PC-9 (cell line): Measurements from ENCODE around the gene GAB2. TPM values are rescaled to one million over a fixed set of nuclear protein-coding genes. Genes with fewer than 3 reads are reported as not detected.

Experiments used
- BruUV-seq: library from RNA; stranded (reverse); fragments of 400-500 nt; replicated peaks from 2 replicates; lab custom pipeline; 2021; lab: Mats Ljungman, UMichigan
- CTCF ChIA-PET: fragments of 300-600 bp; sonication (Branson Sonifier 250); formaldehyde crosslinking; loops from one replicate; lab custom pipeline; 2022; ENCODE audit warnings: antibody characterized with exemption; lab: Charles Lee
- POLR2A ChIA-PET: fragments of 300-600 bp; sonication (Branson Sonifier 250); formaldehyde crosslinking; loops from one replicate; lab custom pipeline; 2022; ENCODE audit warnings: antibody characterized with exemption; ENCODE audit not compliant: unreplicated experiment; lab: Charles Lee
- DNase-seq, 2 experiments: peaks; one replicate each; pipeline versions ENCODE4 v3.0.0 to v3.0.0-alpha.2; 2015 to 2022; ENCODE audit warnings: mixed read lengths in 1 of 2
- H2AFZ ChIP-seq: fragments of 200-600 bp; sonication (generic); 2 replicates; pipeline ENCODE4 v1.8.1; 2017; ENCODE audit warnings: antibody characterized with exemption
- H3F3A ChIP-seq: fragments of 200-600 bp; sonication (generic); 2 replicates; pipeline ENCODE4 v1.8.1; 2017; ENCODE audit warnings: antibody characterized with exemption, mild to moderate bottlenecking, low read depth; ENCODE audit not compliant: insufficient read depth
- H3K27ac ChIP-seq: fragments of 200-600 bp; sonication (generic); 2 replicates; pipeline ENCODE4 v1.6.1; 2016; ENCODE audit warnings: mixed run types
- H3K27me3 ChIP-seq: fragments of 200-600 bp; sonication (generic); 2 replicates; pipeline ENCODE4 v1.6.1; 2016; ENCODE audit warnings: low read depth, mixed run types; ENCODE audit not compliant: insufficient read depth
- H3K36me3 ChIP-seq: fragments of 200-600 bp; sonication (generic); 2 replicates; pipeline ENCODE4 v1.6.1; 2016; ENCODE audit warnings: low read depth, mixed run types
- H3K4me1 ChIP-seq: fragments of 200-600 bp; sonication (generic); replicated peaks from 2 replicates; pipeline ENCODE4 v1.6.1; 2016; ENCODE audit warnings: mixed run types; ENCODE audit not compliant: insufficient read depth
- H3K4me2 ChIP-seq: fragments of 200-600 bp; sonication (generic); 2 replicates; pipeline ENCODE4 v1.6.1; 2017; ENCODE audit warnings: mixed run types
- H3K4me3 ChIP-seq: fragments of 200-600 bp; sonication (generic); 2 replicates; pipeline ENCODE4 v1.6.1; 2016; ENCODE audit warnings: mixed run types
- H3K79me2 ChIP-seq: fragments of 200-600 bp; sonication (generic); 2 replicates; pipeline ENCODE4 v1.6.1; 2017; ENCODE audit warnings: low read depth, mixed run types
- H3K9me2 ChIP-seq: fragments of 200-600 bp; sonication (generic); 2 replicates; pipeline ENCODE4 v1.8.1; 2017; ENCODE audit warnings: mild to moderate bottlenecking; ENCODE audit not compliant: insufficient read depth
- H3K9me3 ChIP-seq: fragments of 200-600 bp; sonication (generic); 2 replicates; pipeline ENCODE4 v1.8.1; 2016; ENCODE audit warnings: low read depth; ENCODE audit not compliant: insufficient read depth
- H4K20me1 ChIP-seq: fragments of 200-600 bp; sonication (generic); 2 replicates; pipeline ENCODE4 v1.8.1; 2017; ENCODE audit not compliant: insufficient read depth
- EZH2 ChIP-seq: fragments of 200-600 bp; sonication (generic); IDR thresholded peaks from 2 replicates; pipeline ENCODE4 v1.8.0; 2017; ENCODE audit warnings: antibody characterized with exemption, low read depth
- intact Hi-C: fragments of 100-400 bp; cut with micrococcal nuclease; formaldehyde crosslinking; loops from one replicate; pipeline ENCODE4 v1.10.0; 2022; ENCODE audit not compliant: unreplicated experiment
- total RNA-seq: library from RNA; stranded (reverse); gene quantifications from 2 replicates; pipeline ENCODE4 v1.2.3, GENCODE V29; 2021
- TF ChIP-seq, protein P1 (sequence below): fragments of 200-600 bp; sonication (generic); conservative IDR thresholded peaks from 2 replicates; pipeline ENCODE4 v1.6.1; 2017; ENCODE audit warnings: mixed run types, antibody characterized with exemption, mild to moderate bottlenecking, moderate library complexity

Gene GAB2
- total RNA-seq, 1 experiment from 2014 or later: 17.5 TPM

DNA sequence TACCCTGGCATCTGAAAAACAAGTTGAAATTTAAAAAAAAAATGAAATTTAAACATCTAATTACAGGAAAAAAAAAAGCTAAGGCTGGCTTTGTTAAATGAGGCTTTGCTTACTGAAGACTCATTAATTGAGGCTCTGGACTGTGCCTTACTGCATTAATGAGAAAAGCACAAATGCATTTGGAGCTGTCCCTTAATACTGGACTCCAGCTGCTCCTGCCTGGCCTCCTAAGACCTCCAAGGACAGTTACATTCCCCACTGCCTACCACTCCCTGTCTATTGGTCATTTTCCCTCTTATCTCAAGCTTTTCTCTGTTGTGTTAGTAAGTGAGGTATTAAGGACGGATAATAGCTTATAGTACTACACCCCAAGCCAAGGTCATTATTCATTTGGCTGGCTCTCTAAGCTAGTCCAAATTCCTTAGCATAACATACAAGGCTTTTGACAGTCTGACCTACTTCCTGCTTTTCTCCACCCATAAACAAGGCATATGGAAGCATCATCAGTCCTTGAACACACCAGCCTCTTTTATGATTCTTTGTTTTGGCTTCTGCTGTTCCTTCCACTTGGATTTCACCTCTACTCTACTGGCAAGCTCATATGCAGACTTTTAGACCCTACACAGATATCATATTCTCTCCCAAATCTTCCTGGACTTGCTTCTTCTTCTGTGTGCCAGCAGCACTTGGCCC lies 166.4 kb downstream of the GAB2 start:
- CTCF ChIA-PET: no interaction called here
- no TSS peak for BruUV-seq

GRCh38 chr11:78250099-78250498 lies 167.5 kb downstream of the GAB2 start:
- intact Hi-C loops: no loop called here
- no peak for DNase-seq

More for the DNA sequence above, 166.4 kb downstream of the GAB2 start:
- POLR2A ChIA-PET: no interaction called here
- H3K4me1 ChIP-seq: peaks cover 8% of the 10 kb centered on the region; the same call in 1 of the 2 replicates
- no peak overlapping the region for H2AFZ ChIP-seq
- H3K9me3 ChIP-seq: no peaks in the 10 kb centered on the region
- H4K20me1 ChIP-seq: no peaks in the 10 kb centered on the region
- no peaks in the 10 kb centered on the region for H3K27me3 ChIP-seq
- no peaks in the 10 kb centered on the region for H3K79me2 ChIP-seq
- no peak for DNase-seq
- intact Hi-C loops: no loop called here
- no peaks in the 10 kb centered on the region for H3K36me3 ChIP-seq
- TF ChIP-seq EZH2: no peak
- TF ChIP-seq, protein P1, sequence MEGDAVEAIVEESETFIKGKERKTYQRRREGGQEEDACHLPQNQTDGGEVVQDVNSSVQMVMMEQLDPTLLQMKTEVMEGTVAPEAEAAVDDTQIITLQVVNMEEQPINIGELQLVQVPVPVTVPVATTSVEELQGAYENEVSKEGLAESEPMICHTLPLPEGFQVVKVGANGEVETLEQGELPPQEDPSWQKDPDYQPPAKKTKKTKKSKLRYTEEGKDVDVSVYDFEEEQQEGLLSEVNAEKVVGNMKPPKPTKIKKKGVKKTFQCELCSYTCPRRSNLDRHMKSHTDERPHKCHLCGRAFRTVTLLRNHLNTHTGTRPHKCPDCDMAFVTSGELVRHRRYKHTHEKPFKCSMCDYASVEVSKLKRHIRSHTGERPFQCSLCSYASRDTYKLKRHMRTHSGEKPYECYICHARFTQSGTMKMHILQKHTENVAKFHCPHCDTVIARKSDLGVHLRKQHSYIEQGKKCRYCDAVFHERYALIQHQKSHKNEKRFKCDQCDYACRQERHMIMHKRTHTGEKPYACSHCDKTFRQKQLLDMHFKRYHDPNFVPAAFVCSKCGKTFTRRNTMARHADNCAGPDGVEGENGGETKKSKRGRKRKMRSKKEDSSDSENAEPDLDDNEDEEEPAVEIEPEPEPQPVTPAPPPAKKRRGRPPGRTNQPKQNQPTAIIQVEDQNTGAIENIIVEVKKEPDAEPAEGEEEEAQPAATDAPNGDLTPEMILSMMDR: no peak
- no peak overlapping the region for H3K4me3 ChIP-seq
- H3F3A ChIP-seq: no peaks in the 10 kb centered on the region
- no peak overlapping the region for H3K4me2 ChIP-seq
- H3K9me2 ChIP-seq: no peaks in the 10 kb centered on the region; the same call in 1 of the 2 replicates
- no peak overlapping the region for H3K27ac ChIP-seq

DNA sequence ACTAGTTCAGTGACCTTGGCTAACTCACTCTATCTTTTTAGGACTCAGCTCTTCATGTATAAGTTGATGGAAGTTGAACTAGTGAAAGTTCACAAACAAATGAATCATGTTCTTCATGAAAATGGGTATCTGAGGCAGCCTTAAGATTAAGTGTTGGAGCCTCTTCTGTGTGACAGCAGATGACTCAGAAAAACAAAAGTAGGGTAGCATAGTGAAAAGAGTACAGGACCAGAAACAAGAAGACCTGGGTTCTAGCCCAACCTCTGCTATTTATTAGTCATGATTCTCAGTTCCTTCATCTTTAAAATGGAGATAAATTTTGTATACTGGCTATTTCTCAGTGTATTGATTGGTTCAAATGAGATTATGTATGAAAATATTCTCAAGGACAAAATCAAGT lies 168.7 kb downstream of the GAB2 start:
- intact Hi-C loops: no loop called here
- peaks cover 4% of the 10 kb centered on the region; the same call in 1 of the 2 replicates for H3K4me1 ChIP-seq
- CTCF ChIA-PET: no interaction called here
- H3K4me2 ChIP-seq: no peak overlapping the region
- TF ChIP-seq, protein P1: no peak
- TF ChIP-seq EZH2: no peak
- H3K4me3 ChIP-seq: no peak overlapping the region
- no peaks in the 10 kb centered on the region; the same call in 1 of the 2 replicates for H3K9me2 ChIP-seq
- no peaks in the 10 kb centered on the region for H3K27me3 ChIP-seq
- no peaks in the 10 kb centered on the region for H4K20me1 ChIP-seq
- POLR2A ChIA-PET: no interaction called here
- DNase-seq: no peak
- no TSS peak for BruUV-seq
- no peaks in the 10 kb centered on the region for H3F3A ChIP-seq
- no peaks in the 10 kb centered on the region for H3K79me2 ChIP-seq
- H3K27ac ChIP-seq: no peak overlapping the region
- no peaks in the 10 kb centered on the region for H3K36me3 ChIP-seq
- peaks cover 4% of the 10 kb centered on the region for H3K9me3 ChIP-seq
- H2AFZ ChIP-seq: no peak overlapping the region

More at GRCh38 chr11:78250099-78250498, 167.5 kb downstream of the GAB2 start:
- no peaks in the 10 kb centered on the region for H3K36me3 ChIP-seq
- peaks cover 8% of the 10 kb centered on the region; the same call in 1 of the 2 replicates for H3K4me1 ChIP-seq
- TF ChIP-seq, protein P1: no peak
- no peak for TF ChIP-seq EZH2
- BruUV-seq: no TSS peak
- no peak overlapping the region for H2AFZ ChIP-seq
- H3K4me2 ChIP-seq: no peak overlapping the region
- H3K79me2 ChIP-seq: no peaks in the 10 kb centered on the region
- ChIA-PET POLR2A (no interaction called here), CTCF (no interaction called here)
- H3K27me3 ChIP-seq: no peaks in the 10 kb centered on the region
- no peaks in the 10 kb centered on the region; the same call in 1 of the 2 replicates for H3K9me2 ChIP-seq
- H3K4me3 ChIP-seq: no peak overlapping the region
- no peaks in the 10 kb centered on the region for H4K20me1 ChIP-seq
- peaks cover 4% of the 10 kb centered on the region for H3K9me3 ChIP-seq
- no peak overlapping the region for H3K27ac ChIP-seq
- no peaks in the 10 kb centered on the region for H3F3A ChIP-seq
